GM18870 (cell line): ENCODE measurements around the gene NT5DC1.

ENCODE experiments used
- ATAC-seq: cut with Tn5 transposase; IDR thresholded peaks from one replicate; pipeline ENCODE4 v1.9.1; 2021; ENCODE audit warnings: moderate library complexity; ENCODE audit not compliant: unreplicated experiment

Gene NT5DC1

DNA sequence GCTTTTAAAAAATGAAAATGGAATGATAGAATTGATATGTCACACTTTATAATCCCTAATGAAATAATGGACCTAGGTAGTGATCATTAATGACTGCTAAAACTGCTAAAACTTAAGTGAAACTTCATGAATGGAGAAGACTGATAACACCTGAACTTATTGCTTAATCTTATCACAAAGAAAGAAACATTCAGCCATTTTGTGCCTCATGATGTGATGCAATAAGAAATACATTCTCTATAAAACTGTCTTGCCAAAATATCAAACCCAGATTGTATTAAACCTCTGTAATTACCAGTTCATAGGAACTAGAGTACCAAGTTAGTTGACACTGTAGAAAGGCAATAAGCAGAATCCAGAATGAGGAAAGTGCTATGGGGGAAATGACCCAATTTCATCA, 79.7 kb downstream of the NT5DC1 start:
- ATAC-seq = no peak

DNA sequence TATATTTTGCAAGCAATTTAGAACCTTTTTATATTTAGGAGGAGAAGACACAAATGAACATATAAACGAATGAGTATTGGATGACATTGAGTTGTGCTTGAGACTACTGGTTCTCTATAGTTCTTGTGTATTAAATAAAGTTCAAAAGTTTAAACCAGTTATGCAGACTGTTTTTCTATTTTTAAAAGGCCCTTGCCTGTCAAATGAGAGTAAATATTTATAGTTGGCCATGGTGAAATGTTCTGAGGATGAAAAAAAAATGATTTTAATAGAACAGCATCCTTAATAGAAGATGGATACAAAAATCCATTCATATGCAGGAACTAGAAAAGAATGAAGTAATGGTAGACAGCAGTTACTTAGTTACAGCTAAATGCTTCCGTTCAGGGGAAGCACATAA, 88.8 kb downstream of the NT5DC1 start:
- ATAC-seq = no peak

DNA sequence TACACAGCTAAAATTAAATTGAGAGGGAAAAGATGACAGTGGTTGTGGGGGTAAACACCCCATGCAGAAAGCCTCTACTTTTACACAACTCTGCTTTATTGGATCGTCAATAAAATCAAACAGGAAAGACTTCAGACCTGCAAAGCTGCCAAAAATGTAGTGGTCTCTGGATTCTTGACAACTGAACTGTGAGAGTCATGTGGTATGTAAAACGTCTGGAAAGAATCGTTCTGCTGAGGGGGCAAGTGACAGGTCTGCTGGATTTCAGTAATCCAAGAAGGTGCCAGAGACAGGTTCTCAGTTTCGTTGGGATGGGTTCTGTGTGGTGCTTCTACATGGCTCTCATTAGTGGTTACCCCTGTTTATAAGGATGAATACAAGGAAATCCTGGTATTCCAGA, 89.9 kb downstream of the NT5DC1 start:
- no peak for ATAC-seq

DNA sequence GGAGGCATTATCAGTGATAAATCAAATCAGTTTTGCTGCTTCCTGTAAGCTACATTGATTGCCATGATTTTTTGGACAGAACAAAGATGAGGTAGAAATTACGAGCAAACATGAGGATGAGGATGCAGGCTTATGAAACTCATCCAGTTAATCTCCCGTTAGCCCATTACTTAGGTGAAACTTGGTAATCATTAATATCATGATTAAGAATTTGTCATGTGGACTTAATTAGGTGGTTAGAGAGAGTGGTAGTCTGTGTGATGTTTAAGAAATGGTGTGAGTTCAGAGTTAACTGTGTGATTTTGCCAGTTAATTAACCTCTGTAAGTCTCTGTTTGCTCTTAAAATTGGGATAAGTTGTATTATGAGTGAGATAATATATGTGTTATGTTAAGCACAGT, 91.2 kb downstream of the NT5DC1 start:
- ATAC-seq = no peak

DNA sequence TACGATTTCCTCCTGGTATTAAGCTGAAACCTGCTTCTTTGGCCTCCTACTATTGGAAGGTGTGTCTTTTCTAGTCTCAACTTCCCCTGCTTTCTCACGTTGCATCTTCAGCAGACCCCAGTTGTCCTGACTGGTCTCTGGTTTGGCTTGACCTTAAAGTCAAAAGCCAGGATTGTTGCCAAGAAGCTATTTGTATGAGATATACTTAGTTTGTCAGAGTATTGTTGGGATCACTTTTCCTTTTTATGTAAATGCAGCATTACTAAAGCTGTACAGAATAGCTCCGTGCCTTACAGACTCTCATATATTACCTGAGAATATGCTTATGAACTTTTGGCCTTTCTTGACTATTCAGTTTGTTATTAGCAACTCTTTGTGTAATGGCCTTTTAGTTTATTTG, 92.1 kb downstream of the NT5DC1 start:
- ATAC-seq = no peak

DNA sequence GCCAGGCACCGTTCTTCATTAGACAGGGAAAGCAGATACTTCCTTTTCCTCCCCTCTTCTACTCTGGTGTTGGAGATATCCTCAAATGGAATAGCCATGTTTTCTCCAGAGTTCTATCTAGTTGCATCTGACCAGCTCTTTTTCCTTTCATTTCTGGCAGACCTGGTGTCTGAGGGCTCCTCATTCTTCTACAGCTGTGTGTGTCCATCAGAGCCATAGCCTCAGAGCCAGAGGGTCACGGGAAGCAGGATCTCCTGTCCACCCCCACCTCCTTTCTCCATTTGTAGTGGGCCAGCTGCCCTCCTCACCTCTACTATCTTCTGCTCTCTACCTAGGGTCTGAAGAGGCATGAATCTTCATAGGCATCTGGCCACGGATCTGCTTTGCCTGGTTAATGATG, 96.2 kb downstream of the NT5DC1 start:
- no peak for ATAC-seq

DNA sequence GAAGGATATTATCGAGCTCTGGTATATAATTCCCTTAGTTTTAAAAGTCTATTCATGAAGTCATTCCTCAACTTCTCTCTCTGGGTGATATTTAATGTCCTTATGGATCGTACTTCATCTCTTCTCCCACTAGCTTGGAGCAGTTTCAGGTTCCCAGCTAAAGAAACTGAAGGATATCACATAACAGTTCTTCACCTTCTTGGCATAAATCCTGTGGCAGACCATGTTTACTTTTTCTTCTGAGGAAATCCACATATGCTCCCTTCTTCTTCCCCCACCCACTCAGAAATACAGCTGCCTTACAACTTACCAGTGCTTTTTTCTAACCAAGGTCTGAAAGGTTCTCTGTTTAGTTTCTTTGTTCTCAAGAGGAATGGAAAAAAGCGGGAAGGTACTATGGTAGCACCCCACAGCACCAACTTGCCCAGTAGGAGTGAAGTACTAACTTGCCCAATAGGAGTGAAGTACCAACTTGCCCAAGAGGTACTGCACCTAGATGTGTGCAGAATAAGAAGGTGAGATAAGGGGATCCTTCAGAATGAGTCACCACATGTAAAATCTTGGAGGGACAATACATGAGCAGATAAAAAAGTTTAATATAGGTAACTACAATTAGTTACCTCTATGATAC, 100.1 kb downstream of the NT5DC1 start:
- no peak for ATAC-seq

DNA sequence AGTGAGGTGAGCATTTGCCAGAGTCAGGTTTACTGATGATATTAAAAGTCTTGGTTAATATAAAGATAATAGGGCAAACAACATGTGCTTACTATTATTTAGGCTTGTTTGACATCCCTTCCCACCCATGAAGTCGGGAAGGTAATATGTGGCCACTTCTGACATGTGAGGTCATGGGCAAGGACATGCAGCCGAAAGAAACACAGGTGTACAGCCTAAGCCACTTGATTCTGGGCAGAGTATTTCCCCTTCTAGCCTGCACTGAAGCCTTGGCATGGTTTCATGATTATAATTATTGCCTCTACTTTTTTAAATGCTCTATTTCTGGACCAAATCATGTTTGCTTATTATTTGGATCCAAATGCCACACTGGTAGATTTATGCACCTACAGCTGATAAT, 100.9 kb downstream of the NT5DC1 start:
- ATAC-seq = no peak

DNA sequence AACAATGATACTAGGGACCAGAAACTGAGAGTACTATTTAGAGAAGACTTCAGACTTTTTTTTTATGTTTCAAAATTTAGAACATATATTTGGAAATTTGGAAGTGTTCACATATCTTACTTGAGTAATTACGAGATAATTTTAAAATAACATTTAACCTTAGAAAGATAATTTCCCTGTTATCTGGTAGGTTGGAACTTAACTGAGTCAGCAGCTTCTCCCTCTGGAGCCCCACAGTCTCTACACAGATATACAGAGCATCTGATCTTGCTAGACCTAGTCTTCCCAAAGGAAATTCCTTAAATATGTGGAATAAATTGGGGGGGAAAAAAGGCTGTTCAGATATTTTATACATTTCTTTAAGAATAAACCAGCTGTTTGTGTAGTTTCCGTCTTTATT, 104.6 kb downstream of the NT5DC1 start:
- no peak for ATAC-seq

DNA sequence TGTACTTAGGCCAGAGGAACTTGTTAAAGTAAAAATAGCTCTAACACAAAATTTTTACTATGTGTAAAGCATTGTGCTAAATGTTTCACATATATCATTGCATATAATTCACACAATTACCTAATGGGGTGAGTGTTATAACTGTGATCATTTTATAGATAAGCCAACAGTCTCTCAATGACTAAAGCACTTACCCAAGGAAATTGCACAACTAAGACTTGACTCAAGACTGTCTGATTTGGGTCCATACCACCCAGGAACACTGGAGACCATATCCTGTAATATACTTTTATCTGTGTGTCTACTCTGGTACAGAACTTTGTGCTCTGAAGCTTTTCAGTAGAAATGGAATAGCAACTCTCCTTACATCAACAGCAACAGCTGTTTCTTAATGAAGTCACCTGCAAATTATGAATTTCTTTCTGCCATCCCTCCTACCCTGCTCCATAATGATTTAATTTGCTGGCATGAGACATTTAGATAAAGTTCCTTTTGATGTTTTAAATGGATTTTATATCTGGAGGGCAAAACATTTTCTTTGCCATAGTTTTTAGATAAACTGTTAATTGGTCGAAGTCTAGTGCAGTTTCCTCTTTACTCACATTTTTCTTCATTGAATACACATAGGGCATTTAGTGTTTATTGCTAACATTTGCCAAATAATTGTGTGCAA, 105.7 kb downstream of the NT5DC1 start:
- ATAC-seq = no peak

DNA sequence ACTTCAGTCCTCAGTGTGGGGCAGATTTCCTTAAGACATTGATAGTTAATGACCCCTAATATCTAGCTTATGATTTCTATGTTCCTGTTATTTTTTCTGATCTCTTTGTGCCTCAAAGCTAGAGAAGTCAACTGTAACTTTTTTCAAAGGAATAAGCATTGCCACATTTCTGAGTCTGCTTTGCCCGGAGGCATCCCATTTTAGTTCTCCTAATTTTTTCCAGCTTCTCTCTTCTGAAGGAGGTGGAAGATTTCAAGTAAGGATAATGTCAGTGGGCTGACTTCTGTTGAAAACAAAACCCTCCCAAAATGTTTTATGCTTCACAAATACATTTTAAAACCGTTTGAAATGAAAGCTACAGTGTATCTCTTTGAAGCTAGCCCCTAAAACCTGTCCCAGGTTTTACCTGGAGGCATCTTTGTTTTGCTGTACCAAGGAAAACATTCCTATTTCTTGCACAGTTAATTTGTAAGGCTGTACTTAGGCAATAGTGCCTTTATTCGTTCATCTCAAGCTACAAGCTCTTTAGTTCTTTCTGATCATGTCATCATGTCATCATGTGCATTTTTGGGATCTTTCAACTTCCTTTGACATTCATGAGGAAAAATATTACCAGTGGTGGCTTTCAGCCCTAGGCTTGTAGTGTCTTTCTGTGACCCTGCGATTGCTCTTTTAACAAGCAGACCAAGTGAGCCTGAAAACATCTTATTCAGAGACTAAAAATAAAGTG, 107.6 kb downstream of the NT5DC1 start:
- ATAC-seq = no peak

DNA sequence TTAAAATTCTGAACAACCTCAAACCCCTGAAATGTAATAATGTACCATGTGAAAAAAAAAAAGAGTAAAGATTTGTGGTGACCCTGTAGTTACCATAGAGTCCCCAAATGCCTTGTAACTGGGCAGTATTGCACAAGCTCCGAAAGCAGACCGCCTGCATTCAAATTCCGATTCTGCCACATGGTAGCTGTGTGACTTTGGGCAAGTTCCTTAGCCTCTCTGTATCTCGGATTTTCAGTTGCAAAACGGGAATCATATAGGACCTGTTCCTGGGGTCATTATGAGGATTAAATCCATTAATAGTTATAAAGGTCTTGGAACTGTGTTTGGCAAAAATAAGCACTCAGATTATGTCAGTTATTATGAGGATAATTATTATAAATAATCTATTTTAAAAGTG, 109.7 kb downstream of the NT5DC1 start:
- no peak for ATAC-seq

DNA sequence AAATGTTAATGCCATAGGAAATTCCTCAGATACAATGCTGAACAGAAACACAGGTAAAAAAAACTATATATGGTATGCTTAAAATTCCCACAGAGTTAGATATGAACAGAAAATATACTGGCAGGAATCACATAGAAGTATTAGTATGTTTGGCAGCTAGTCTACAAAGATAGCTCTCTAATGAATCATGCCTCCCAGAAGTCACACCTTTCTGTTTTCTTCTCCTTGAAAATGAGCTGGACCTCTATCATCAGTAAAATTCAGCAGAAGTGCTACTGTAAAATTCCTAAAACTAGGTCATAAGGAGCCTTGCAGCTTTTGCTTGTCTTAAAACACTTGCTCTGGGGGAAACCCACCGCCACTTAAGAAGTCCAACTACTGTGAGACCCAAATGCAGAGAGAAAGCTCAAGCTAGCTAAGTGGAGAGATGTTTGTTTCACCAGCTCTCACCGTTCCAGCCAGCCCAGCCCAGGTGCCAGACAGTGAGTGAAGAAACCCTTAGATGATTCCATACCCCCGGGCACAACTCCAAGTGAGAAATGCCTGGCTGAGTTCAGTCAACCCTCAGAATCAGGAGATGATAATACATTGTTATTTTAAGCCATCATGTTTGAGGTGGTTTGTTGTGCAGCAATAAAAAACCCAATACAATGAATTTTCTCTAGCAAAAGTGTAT, 110.2 kb downstream of the NT5DC1 start:
- ATAC-seq = no peak

DNA sequence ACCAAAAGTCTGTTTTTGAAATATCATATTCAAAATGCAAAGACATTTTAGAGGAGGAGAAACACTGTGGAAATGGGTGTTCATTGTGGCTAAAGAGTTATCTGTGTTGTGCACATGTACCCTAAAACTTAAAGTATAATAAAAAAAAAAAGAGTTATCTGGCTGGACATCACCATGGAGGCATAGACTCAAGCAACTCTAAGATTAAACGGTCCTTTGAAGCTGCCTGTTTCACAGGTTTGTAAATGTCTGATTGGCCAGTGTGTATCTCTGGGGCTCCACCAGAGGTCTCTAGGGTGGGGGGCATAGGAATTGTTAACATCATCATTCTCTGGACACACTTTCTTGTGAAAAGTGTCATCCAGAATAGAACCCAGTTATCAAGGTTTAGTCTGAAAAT, 114.0 kb downstream of the NT5DC1 start:
- no peak for ATAC-seq

DNA sequence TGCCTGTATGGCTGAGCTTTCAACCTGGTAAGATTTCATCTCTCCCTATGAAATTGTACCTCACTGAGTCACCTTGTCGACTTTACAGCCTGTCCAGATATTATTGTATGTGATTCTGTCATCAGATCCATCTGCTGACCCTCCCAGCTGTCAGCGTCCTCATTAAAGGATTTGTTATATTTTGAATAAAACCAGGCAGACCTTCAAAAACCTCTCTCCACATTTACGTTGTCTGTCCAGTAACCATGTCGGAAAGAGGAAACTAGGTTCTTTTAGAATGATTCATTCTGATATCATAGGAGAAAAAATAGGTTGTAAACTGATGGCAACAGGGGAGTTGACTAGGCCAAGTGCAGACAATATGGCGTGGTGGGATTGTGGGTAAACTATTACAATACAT, 114.8 kb downstream of the NT5DC1 start:
- ATAC-seq = no peak

DNA sequence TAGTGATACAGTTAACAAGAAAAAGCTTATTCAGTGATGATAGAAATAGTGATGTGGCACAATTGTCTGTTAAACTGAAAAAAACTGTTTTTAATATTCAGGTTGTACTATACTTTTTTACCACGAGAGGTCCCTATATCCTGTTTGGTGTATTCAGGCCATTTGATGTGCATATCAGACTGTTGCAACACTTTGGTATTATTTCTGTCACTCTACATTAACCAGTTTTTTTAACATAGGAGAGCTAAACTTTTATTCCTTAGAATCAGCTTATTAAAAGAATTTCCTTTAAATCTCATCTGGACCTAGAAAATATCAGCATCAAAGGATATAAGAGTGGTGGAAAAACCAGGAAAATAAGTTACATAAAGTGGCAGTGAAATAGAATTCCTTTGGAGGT, 116.4 kb downstream of the NT5DC1 start:
- ATAC-seq = no peak

DNA sequence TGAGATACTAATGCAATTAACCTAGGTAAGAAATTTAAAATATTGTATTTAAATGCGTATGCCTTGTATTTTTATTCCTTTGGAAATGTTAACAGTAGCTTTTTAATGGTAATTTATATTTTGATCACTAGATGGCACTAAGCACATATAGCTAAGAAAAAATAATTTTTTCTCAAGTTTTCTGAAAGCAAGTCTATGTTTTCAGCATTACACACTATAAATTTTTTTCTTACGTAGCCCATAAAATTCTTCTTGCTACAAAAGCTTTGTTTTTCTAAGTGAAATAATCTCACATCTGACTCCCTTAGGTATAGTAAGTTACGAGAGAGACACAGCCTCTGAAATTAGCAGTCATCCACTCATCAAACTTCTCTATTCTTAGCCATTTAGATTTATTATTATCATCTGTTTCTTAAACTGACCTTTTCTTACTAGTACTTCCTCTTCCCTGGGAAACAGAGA, 117.5 kb downstream of the NT5DC1 start:
- no peak for ATAC-seq

DNA sequence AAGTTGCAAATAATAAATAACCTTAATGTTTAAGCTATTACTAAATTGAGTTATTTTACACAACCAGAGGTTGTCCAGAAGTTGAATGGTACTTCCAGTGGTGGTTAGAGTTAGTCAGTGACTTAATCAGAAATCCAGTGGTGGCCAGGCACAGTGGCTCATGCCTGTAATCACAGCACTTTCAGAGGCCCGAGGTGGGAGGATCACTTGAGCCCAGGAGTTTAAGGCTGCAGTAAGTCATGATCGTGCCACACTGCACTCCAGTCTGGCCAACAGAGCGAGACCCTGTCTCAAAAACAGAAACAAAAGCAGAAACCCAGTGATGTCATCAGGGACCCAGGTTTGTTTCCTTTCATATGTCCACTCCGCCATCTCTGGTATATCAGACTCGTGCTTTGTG, 118.2 kb downstream of the NT5DC1 start:
- no peak for ATAC-seq

DNA sequence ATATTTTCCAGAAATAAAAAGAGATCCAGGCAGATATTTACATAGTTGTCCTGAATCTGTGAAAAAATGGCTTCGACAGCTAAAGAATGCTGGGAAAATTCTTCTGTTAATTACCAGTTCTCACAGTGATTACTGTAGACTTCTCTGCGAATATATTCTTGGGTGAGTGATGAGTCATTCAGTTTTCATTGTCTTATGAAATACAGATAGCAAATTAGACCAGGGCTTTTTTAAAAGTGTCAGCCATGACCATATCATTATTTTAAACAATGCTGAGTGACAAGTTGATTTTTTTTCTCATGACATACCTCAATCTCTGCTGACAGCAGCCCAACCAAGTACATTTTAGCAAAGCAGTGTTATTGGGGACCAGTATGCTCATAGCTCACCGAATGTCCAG, 120.4 kb downstream of the NT5DC1 start:
- no peak for ATAC-seq

DNA sequence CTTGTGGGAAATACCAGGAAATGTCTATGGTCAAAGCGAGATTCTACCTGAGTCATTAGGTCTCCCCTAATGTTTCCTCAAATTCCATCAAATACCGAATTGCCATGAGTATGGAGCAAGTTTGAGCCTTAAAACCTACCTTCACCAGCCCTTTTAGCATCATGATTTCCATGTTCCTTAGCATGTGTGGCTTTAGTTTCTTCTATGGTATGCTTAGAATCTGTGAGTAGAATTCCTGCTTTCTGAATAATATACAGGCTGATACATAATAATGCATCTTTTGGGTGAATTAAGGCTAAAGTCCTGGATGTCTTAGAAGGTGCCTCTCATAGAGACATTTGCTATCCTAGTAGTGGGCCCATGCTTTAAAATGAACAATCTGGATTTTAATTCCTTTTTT, 121.3 kb downstream of the NT5DC1 start:
- ATAC-seq = no peak

DNA sequence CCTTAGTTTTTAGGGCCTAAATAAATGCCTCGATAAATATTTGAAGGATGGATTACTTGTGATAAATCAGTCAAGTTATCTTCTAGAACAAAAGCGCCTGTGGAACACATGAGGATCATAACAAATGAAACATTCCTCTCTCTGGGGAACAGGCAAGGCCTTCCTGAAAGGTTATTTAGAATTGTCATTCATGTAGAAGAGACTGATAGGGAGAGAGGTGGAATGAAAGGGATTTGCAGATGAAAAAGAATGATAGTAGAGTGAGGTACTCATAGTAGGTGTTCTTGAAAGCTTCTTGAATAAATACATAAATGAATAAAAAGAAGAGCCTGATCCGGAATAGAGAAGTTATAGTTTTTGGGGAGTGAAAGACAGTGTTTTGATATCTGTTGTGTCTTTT, 122.7 kb downstream of the NT5DC1 start:
- ATAC-seq = no peak
